ENCODE measurements around the gene C6orf89. TPM values are rescaled to one million over a fixed set of nuclear protein-coding genes. Genes with fewer than 3 reads are reported as not detected.

C6orf89 gene, protein sequence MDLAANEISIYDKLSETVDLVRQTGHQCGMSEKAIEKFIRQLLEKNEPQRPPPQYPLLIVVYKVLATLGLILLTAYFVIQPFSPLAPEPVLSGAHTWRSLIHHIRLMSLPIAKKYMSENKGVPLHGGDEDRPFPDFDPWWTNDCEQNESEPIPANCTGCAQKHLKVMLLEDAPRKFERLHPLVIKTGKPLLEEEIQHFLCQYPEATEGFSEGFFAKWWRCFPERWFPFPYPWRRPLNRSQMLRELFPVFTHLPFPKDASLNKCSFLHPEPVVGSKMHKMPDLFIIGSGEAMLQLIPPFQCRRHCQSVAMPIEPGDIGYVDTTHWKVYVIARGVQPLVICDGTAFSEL
- total RNA-seq: 10 to 100 TPM; 13.9 to 16.8 TPM
- polyA plus RNA-seq (2013, experiment 1 of 2): 22.7 TPM
- 19.5 TPM for polyA plus RNA-seq (2013, experiment 2 of 2)
- long read RNA-seq, experiment 1, partial matches to known transcripts: 4 of 9 reads
- long read RNA-seq, experiment 1, other reads (novel, unspliced or antisense): 5 of 9 reads
- long read RNA-seq, experiment 2, full-length matches to known transcripts: 20 of 28 reads
- long read RNA-seq, experiment 2, partial matches to known transcripts: 3 of 28 reads
- long read RNA-seq, experiment 2, other reads (novel, unspliced or antisense): 5 of 28 reads
- long read RNA-seq, experiment 3, full-length matches to known transcripts: 43 of 50 reads
- long read RNA-seq, experiment 3, partial matches to known transcripts: 0 of 50 reads
- long read RNA-seq, experiment 3, other reads (novel, unspliced or antisense): 7 of 50 reads
- long read RNA-seq, experiment 4, full-length matches to known transcripts: 8 of 10 reads
- long read RNA-seq, experiment 4, partial matches to known transcripts: 2 of 10 reads
- long read RNA-seq, experiment 4, other reads (novel, unspliced or antisense): 0 of 10 reads

DNA sequence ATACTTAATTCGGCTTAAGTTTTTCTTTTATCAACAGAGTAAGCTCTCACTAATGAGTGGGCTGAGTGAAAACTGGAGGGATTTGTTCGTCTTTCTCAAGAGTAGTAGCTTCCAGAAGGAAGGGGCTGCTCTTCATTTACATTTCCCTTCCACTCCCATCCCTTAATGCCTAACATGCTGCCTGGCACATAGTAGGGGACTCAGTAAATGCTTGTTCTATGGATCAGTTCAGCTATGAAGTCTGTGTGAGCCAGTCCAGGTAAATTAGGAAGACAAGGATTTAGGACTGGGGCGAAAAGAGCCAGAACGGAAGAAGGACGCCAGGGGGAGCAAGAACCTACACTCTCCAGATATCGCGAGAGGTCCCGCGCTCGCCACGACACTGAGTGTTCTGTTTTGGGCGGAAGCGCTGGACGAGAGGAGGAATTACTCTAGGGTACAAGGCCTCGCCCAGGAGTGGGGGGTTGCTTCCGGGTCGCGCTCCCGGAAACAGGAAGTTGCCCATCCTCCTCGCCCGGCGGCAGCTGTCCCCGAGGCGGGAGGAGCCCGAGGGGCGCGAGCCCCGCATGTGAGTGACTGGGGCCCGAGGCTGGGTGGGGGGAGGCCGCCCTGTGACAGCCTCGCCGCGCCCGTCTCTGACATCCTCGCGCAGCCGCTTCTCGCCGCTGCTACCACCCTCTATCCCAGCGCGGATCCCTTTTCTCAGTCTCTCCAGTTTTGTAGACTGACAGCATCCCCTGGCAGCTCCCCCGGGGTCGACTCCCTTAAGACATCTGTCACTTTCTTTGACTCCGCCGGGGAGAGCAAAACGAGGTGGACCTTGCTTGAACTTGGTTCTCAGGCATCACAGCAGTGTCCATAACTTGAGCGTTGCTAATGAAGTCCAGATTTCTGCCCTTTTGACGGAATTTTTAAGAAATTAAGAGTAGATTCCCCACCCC is at the start of gene C6orf89:
Gene C6orf89, plus strand, starts transcription at position 492 of the 941 bp plus-strand sequence. CDS start 13,493 bp downstream, outside the sequence.
- H3K4me1 Mint-ChIP-seq: peaks cover 9% of the 10 kb centered on the region
- H3K36me3 Mint-ChIP-seq (ENCODE audit: low read depth): no peaks in the 10 kb centered on the region
- WGBS, 2 experiments (ENCODE audit: insufficient coverage in 1 of 2, insufficient read length in 1 of 2): 0 to 4% methylated on average over 19 to 48 of the region's 48 CpGs
- DNase-seq: peak; percentile 99
- Histone ChIP-seq H3K36me3 (ENCODE audit: control insufficient read depth, insufficient read depth, low read length) (no peaks in the 10 kb centered on the region), H3K4me3 (ENCODE audit: low read length) (peak within 1 kb of the TSS; percentile 96), H3K27me3 (ENCODE audit: control insufficient read depth, insufficient read depth, low read length, poor library complexity, severe bottlenecking) (no peaks in the 10 kb centered on the region), H3K9ac (ENCODE audit: extremely low read depth, low read length, poor library complexity, severe bottlenecking) (peak within 1 kb of the TSS; percentile 33), H3K4me1 (ENCODE audit: control insufficient read depth, insufficient read depth, low read length) (no peaks in the 10 kb centered on the region), H3K9me3 (ENCODE audit: control insufficient read depth, low read length) (peaks cover 9% of the 10 kb centered on the region), H3K27ac (ENCODE audit: low read depth, low read length) (no peak within 1 kb of the TSS)
- TF ChIP-seq, protein P1, sequence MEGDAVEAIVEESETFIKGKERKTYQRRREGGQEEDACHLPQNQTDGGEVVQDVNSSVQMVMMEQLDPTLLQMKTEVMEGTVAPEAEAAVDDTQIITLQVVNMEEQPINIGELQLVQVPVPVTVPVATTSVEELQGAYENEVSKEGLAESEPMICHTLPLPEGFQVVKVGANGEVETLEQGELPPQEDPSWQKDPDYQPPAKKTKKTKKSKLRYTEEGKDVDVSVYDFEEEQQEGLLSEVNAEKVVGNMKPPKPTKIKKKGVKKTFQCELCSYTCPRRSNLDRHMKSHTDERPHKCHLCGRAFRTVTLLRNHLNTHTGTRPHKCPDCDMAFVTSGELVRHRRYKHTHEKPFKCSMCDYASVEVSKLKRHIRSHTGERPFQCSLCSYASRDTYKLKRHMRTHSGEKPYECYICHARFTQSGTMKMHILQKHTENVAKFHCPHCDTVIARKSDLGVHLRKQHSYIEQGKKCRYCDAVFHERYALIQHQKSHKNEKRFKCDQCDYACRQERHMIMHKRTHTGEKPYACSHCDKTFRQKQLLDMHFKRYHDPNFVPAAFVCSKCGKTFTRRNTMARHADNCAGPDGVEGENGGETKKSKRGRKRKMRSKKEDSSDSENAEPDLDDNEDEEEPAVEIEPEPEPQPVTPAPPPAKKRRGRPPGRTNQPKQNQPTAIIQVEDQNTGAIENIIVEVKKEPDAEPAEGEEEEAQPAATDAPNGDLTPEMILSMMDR (conservative IDR thresholded peaks at IDR 0.05): peak; percentile 89
- peak within 1 kb of the TSS; percentile 77 for H3K4me3 Mint-ChIP-seq
- peaks cover 4% of the 10 kb centered on the region for H3K9me3 Mint-ChIP-seq
- H3K27ac Mint-ChIP-seq: peak within 1 kb of the TSS; percentile 86
- H3K27me3 Mint-ChIP-seq (ENCODE audit: insufficient read depth): peaks cover 3% of the 10 kb centered on the region

DNA sequence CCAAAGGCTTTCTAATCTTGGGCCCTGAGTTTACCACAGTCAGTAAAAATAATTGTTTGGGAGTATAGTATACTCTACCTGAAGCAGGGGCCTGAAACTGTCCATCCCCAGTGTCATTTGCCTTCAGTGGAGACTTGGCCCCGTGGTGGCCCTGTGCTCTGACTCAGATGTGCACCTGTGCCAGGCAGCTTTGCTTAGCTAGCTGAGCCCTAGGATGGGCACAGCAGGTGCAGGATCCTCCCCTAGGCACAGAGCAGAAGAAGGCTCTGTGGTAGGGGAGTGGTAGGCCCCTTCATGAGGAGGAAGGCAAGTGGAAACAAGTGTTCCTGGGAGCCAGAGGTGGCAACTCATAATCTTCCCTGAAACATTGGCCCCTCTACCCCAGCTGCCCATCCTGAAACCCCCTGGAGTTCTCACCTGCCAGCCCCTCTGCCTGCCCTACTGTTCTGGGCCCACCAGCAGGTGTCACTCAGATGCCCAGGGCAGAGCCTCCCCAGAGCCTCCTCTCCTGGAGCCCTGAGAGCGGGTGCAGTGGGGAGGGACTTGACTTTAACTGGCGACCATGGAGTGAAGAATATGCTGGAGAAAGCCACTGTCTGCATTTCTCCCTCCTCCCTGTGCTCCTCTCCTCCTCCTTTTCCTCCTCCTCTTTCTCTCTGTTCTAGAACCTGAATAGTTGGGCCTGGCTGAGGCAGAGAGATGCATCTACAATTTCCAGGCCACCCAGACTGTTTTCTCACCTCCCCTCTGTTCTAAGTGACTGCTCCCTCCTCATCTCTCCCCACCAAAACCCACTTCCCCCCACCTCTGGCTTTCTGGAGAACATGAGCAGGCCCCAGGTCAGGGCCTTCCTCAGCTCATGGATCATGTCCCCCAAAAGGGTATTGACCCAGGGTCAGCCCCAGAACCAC is 49.4 kb upstream of the C6orf89 start:
- no peak overlapping the region for H3K27ac Mint-ChIP-seq
- H3K9me3 ChIP-seq (ENCODE audit: control insufficient read depth, low read length): no peaks in the 10 kb centered on the region
- H3K4me3 ChIP-seq (ENCODE audit: low read length): no peak overlapping the region
- H3K36me3 ChIP-seq (ENCODE audit: control insufficient read depth, insufficient read depth, low read length): no peaks in the 10 kb centered on the region
- TF ChIP-seq, protein P1 (conservative IDR thresholded peaks at IDR 0.05): no peak
- H3K36me3 Mint-ChIP-seq (ENCODE audit: low read depth): no peaks in the 10 kb centered on the region
- peaks cover 66% of the 10 kb centered on the region for H3K27me3 ChIP-seq (ENCODE audit: control insufficient read depth, insufficient read depth, low read length, poor library complexity, severe bottlenecking)
- no peak overlapping the region for H3K27ac ChIP-seq (ENCODE audit: low read depth, low read length)
- no peak for DNase-seq
- peaks cover 11% of the 10 kb centered on the region for H3K4me1 Mint-ChIP-seq
- H3K27me3 Mint-ChIP-seq (ENCODE audit: insufficient read depth): peaks cover 65% of the 10 kb centered on the region
- peaks cover 5% of the 10 kb centered on the region for H3K9me3 Mint-ChIP-seq
- 80 to 90% methylated on average over 1 to 3 of the region's 3 CpGs for WGBS, 2 experiments (ENCODE audit: insufficient coverage in 1 of 2, insufficient read length in 1 of 2)
- H3K4me3 Mint-ChIP-seq: no peak overlapping the region
- H3K9ac ChIP-seq (ENCODE audit: extremely low read depth, low read length, poor library complexity, severe bottlenecking): no peak overlapping the region
- H3K4me1 ChIP-seq (ENCODE audit: control insufficient read depth, insufficient read depth, low read length): peaks cover 3% of the 10 kb centered on the region

Measured in endodermal cell (in vitro differentiated cells).